ENCODE data around the gene RGS19.
A peak's percentile ranks its signal among the peaks of the same experiment; 100 is the strongest.
"Not testable (repeated sequence)": the region's sequence is repeated elsewhere in the genome, so short reads cannot be mapped to it uniquely, and the experiment has no call there.

RGS19 gene

GRCh38 chr20:64079273-64080012 lies at the start of gene RGS19:
RGS19 (minus strand) TSS chr20:64079518; CDS start chr20:64076886, 2,632 bp downstream.
- peak; percentile 66 to 71 (median 68) for DNase-seq

- not testable (repeated sequence) for DNase-seq
These were observed 44.2 kb upstream of the RGS19 start for GRCh38 chr20:64123517-64123916.

- DNase-seq, result not testable (repeated sequence)
These were observed 43.6 kb upstream of the RGS19 start for GRCh38 chr20:64122927-64123326.

GRCh38 chr20:64121586-64121985 lies 42.3 kb upstream of the RGS19 start:
- no peak for DNase-seq

GRCh38 chr20:64119681-64120341 lies 40.5 kb upstream of the RGS19 start:
- DNase-seq, result no peak

- DNase-seq, result no peak
These were observed 40.0 kb upstream of the RGS19 start for GRCh38 chr20:64119301-64119680.

- DNase-seq, result not testable (repeated sequence)
These were observed 38.1 kb upstream of the RGS19 start for GRCh38 chr20:64117432-64117777.

GRCh38 chr20:64116541-64117431 lies 37.5 kb upstream of the RGS19 start:
- DNase-seq, result no peak

GRCh38 chr20:64116016-64116415 lies 36.7 kb upstream of the RGS19 start:
- DNase-seq, result no peak

GRCh38 chr20:64115171-64115911 lies 36.0 kb upstream of the RGS19 start:
- peak; percentile 70 to 91 (median 82) for DNase-seq

- no peak for DNase-seq
These were observed 35.1 kb upstream of the RGS19 start for GRCh38 chr20:64114356-64114971.

- no peak for DNase-seq
These were observed 34.6 kb upstream of the RGS19 start for GRCh38 chr20:64113796-64114355.

- no peak for DNase-seq
These were observed 34.1 kb upstream of the RGS19 start for GRCh38 chr20:64113444-64113775.

GRCh38 chr20:64112691-64113443 lies 33.5 kb upstream of the RGS19 start:
- DNase-seq, result no peak

GRCh38 chr20:64111841-64112641 lies 32.7 kb upstream of the RGS19 start:
- DNase-seq, result no peak

GRCh38 chr20:64110411-64111068 lies 31.2 kb upstream of the RGS19 start:
- DNase-seq, result no peak

- DNase-seq, result no peak
These were observed 30.6 kb upstream of the RGS19 start for GRCh38 chr20:64109831-64110391.

- DNase-seq, result no peak
These were observed 29.7 kb upstream of the RGS19 start for GRCh38 chr20:64108731-64109681.

Data from NCI-H1417 (cell line).